WTC11 (cell line): Measurements from ENCODE around the gene CYP2U1.

ENCODE experiments used
- CREB1 ChIP-seq: sonication (generic); formaldehyde crosslinking; IDR thresholded peaks from 2 replicates; pipeline ENCODE4 v1.8.0; 2023; ENCODE audit warnings: mild to moderate bottlenecking, missing genetic modification reagents
- CTCF ChIP-seq: fragments of 200-600 bp; IDR thresholded peaks from 2 replicates; pipeline ENCODE4 v1.8.0; 2022; ENCODE audit warnings: antibody characterized with exemption
- E2F4 ChIP-seq: sonication (generic); formaldehyde crosslinking; IDR thresholded peaks from 2 replicates; pipeline ENCODE4 v1.8.1; 2022; ENCODE audit warnings: low read depth, mild to moderate bottlenecking, moderate library complexity, missing genetic modification reagents, borderline replicate concordance
- HMGXB4 ChIP-seq: sonication (generic); formaldehyde crosslinking; IDR thresholded peaks from 2 replicates; pipeline ENCODE4 v1.8.1; 2023; ENCODE audit warnings: mild to moderate bottlenecking, moderate library complexity, missing genetic modification reagents
- MXD4 ChIP-seq: fragments of 250-450 bp; sonication (Bioruptor Pico); IDR thresholded peaks from 2 replicates; pipeline ENCODE4 v1.8.0; 2021; ENCODE audit warnings: mild to moderate bottlenecking, moderate library complexity, borderline replicate concordance
- NFYB ChIP-seq: sonication (generic); formaldehyde crosslinking; conservative IDR thresholded peaks from 2 replicates; pipeline ENCODE4 v1.8.0; 2022; ENCODE audit warnings: low read depth, missing genetic modification reagents
- NR1H2 ChIP-seq: sonication (generic); formaldehyde crosslinking; IDR thresholded peaks from 2 replicates; pipeline ENCODE4 v1.9.0; 2021; ENCODE audit warnings: mild to moderate bottlenecking, moderate library complexity, missing genetic modification reagents
- TCF7 ChIP-seq: sonication (generic); formaldehyde crosslinking; IDR thresholded peaks from 2 replicates; pipeline ENCODE4 v1.8.0; 2022; ENCODE audit warnings: mild to moderate bottlenecking, low read depth, missing genetic modification reagents, moderate library complexity
- USF1 ChIP-seq: sonication (generic); formaldehyde crosslinking; IDR thresholded peaks from 2 replicates; pipeline ENCODE4 v1.8.0; 2022; ENCODE audit warnings: mild to moderate bottlenecking, missing genetic modification reagents
- ZNF219 ChIP-seq: sonication (generic); formaldehyde crosslinking; IDR thresholded peaks from 2 replicates; pipeline ENCODE4 v1.8.0; 2023; ENCODE audit warnings: missing genetic modification reagents, mild to moderate bottlenecking, borderline replicate concordance

- TF ChIP-seq CTCF (no peak), CREB1 (no peak), HMGXB4 (CRISPR knock-in tag) (no peak), MXD4 (CRISPR knock-in tag) (no peak), NR1H2 (CRISPR knock-in tag) (no peak), E2F4 (CRISPR knock-in tag) (no peak), TCF7 (CRISPR knock-in tag) (no peak), ZNF219 (no peak), NFYB (CRISPR knock-in tag) (no peak), USF1 (CRISPR knock-in tag) (no peak)
These were observed 57.4 kb downstream of the CYP2U1 start for GRCh38 chr4:107988763-107989035.
